A549 (cell line): ENCODE results near the gene GLDC.

ENCODE experiments used
- MYC ChIP-seq: IDR thresholded peaks from 2 replicates; pipeline ENCODE4 v1.6.1; 2012; ENCODE audit warnings: mild to moderate bottlenecking, inconsistent platforms, low read length, improper control_type of control experiment, borderline replicate concordance
- POLR2A ChIP-seq: IDR thresholded peaks from 2 replicates; pipeline ENCODE4 v1.6.1; 2012; ENCODE audit warnings: mild to moderate bottlenecking, low read length
- RAD21 ChIP-seq, 2 experiments: fragments of >200 bp in 1 of 2; sonication (Bioruptor Twin) in 1 of 2; formaldehyde crosslinking in 1 of 2; IDR thresholded peaks in 1 of 2; conservative IDR thresholded peaks in 1 of 2; 2 replicates in 1 of 2; 3 replicates in 1 of 2; pipeline ENCODE4 v1.6.1; 2012 to 2018; ENCODE audit warnings: inconsistent platforms in 1 of 2
- TF ChIP-seq, protein P1 (sequence below): IDR thresholded peaks from 2 replicates; pipeline ENCODE4 v1.6.1; 2012
- TF ChIP-seq, protein P2 (sequence below): fragments of >200 bp; sonication (Bioruptor Twin); formaldehyde crosslinking; IDR thresholded peaks from 3 replicates; pipeline ENCODE4 v1.5.1; 2016

DNA sequence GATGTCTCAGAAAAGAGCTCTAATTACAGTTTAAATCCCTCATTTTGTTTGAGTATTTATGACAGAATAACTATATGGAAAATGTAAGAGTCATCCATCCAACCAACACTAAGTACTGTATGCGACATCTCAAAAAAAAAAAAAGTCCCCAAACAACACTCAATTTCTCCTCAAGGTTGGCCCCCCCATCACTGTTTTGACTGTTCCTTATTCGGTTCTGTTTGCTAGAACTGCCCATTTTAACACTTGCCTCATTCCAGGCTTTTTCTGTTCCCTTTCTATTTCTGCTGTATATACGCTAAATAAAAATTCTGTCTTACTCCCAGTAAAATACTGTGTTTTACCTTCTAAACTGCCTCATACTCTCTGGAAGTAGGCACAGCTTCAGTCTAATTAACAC, 25.2 kb downstream of the GLDC start:
- TF ChIP-seq POLR2A (no peak), MYC (no peak), RAD21 (conservative IDR thresholded peaks at IDR 0.05 in 1 of 2, IDR thresholded peaks at IDR 0.05 in 1 of 2) (no peak)
- TF ChIP-seq, protein P1, sequence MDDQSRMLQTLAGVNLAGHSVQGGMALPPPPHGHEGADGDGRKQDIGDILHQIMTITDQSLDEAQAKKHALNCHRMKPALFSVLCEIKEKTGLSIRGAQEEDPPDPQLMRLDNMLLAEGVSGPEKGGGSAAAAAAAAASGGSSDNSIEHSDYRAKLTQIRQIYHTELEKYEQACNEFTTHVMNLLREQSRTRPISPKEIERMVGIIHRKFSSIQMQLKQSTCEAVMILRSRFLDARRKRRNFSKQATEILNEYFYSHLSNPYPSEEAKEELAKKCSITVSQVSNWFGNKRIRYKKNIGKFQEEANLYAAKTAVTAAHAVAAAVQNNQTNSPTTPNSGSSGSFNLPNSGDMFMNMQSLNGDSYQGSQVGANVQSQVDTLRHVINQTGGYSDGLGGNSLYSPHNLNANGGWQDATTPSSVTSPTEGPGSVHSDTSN: no peak
- TF ChIP-seq, protein P2, sequence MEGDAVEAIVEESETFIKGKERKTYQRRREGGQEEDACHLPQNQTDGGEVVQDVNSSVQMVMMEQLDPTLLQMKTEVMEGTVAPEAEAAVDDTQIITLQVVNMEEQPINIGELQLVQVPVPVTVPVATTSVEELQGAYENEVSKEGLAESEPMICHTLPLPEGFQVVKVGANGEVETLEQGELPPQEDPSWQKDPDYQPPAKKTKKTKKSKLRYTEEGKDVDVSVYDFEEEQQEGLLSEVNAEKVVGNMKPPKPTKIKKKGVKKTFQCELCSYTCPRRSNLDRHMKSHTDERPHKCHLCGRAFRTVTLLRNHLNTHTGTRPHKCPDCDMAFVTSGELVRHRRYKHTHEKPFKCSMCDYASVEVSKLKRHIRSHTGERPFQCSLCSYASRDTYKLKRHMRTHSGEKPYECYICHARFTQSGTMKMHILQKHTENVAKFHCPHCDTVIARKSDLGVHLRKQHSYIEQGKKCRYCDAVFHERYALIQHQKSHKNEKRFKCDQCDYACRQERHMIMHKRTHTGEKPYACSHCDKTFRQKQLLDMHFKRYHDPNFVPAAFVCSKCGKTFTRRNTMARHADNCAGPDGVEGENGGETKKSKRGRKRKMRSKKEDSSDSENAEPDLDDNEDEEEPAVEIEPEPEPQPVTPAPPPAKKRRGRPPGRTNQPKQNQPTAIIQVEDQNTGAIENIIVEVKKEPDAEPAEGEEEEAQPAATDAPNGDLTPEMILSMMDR: no peak
